ENCODE data around the gene SHC2.
"Not testable (repeated sequence)": the region's sequence is repeated elsewhere in the genome, so short reads cannot be mapped to it uniquely, and the experiment has no call there.

SHC2 gene

GRCh38 chr19:444677-445210 lies 16.1 kb downstream of the SHC2 start:
- no peak for DNase-seq

DNA sequence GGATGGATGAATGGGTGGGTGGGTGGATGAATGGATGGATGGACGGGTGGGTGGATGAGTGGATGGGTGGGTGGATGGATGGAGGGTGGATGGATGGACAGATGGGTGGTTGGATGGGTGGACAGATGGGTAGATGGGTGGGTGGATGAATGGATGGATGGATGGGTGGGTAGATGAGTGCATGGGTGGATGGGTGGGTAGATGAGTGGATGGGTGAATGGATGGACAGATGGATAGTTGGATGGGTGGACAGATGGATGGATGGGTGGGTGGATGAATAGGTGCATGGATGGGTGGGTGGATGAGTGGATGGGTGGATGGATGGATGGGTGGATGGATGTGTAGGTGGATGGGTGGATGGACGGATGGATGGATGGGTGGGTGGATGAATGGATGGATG lies 17.8 kb downstream of the SHC2 start:
- no peak for DNase-seq

DNA sequence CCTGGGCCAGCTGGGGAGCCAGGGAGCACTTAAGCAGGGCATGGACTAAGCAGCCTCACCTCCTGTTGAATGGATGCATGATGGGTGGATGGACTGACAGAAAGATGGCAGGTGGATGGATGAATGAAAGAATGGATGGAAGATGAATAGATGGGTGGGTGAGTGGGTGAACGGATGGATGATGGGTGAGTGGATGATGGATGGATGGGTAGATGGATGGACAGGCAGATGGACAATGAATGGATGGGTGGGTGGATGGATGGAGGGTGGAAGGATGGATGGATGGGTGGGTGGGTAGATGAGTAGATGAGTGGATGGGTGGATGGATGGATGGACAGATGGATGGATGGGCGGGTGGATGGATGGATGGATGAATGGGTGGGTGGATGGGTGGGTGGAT lies 18.7 kb downstream of the SHC2 start:
- DNase-seq: no peak

DNA sequence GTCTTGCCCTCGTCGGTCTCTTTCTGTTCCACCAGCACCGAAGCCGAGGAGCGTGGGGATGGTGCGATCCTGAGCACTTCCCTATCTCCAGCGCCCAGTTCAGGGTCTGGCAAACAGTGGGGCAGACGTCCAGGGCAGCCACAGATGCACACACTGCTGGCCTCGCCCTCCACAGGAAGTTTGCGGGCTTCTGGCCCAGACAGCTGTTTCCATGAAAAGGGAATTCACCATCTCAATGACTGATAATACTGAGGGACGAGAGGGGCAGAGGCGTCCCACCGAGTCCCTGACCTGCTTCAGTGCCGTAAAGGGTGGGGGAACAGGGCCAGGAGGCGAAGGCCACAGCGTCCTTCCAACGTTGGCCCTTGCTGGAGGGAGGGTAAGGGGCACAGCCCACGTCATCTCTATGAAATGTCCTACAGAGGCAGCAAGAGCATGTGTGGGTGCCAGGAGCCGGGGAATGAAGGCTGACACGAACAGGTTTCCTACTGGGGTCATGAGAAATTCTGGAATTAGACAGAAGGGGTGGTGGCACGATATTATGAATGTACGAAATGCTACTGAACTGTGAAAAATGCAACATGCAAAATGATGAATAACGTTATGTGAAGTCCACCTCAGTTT lies 19.5 kb downstream of the SHC2 start:
- DNase-seq: no peak

GRCh38 chr19:440391-441212 lies 20.2 kb downstream of the SHC2 start:
- DNase-seq: no peak

DNA sequence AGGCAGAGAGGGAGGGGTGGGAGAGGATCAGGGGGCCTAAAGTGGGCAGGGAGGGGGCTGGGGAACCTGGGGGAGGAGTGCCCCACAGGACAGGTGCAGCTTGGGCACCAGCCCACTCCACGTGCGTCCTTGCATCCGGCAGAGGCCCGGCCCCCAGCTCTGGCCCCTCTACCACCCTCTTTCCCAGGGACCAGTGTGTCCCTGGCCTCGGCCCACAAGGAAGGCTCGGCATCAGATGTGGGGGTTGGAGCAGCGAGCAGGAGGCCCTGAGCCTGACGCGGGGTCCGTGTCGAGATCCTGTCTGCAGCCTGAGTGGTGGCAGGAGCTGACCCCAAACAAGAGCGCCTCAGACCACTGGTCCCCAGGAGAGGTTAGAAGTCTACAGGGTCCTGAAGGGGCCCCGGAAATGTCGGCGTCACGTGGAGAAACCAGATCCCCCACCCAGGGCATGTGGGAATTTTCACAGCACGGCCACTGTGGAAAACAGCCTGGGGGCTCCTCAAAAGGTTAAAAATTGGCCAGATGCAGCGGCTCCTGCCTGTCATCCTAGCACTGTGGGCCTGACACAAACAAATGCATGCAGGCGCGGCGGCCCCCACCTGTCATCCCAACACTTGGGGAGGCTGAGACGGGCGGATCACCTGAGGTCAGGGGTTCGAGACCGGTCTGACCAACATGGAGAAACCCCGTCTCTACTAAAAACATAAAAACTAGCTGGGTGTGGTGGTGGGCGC lies 21.5 kb downstream of the SHC2 start:
- no peak for DNase-seq

GRCh38 chr19:438416-438958 lies 22.3 kb downstream of the SHC2 start:
- no peak for DNase-seq

GRCh38 chr19:437041-437440 lies 23.8 kb downstream of the SHC2 start:
- DNase-seq: no peak

DNA sequence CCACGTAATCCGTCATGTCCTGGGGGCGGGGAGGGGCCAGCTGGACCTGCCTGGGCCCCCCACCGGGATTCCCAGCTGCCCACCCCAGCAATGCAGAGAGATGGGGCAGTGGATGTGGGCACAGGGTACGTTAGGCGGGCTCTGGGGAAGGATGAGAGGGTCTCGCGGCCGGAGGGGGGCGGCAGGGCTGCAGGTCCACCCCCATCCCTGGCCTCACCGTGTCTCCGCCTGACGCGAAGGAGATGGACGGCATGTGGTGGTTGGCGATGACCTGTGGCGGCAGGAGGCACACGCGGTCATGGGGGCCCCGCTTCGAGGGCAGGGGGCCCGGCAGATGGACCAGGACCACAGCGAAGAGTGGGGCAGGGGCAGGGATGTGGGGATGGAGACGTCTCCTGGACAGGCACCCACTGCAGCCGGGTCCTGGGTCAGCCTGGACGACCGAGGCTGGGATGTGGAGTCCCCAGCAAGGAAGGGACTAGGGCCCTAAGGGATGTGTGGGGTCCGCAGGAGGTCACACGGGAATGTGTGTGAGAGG lies 24.4 kb downstream of the SHC2 start:
- no peak for DNase-seq

GRCh38 chr19:435707-436412 lies 25.0 kb downstream of the SHC2 start:
- DNase-seq: no peak

- no peak for DNase-seq
Measured at GRCh38 chr19:435056-435706, 25.7 kb downstream of the SHC2 start.

DNA sequence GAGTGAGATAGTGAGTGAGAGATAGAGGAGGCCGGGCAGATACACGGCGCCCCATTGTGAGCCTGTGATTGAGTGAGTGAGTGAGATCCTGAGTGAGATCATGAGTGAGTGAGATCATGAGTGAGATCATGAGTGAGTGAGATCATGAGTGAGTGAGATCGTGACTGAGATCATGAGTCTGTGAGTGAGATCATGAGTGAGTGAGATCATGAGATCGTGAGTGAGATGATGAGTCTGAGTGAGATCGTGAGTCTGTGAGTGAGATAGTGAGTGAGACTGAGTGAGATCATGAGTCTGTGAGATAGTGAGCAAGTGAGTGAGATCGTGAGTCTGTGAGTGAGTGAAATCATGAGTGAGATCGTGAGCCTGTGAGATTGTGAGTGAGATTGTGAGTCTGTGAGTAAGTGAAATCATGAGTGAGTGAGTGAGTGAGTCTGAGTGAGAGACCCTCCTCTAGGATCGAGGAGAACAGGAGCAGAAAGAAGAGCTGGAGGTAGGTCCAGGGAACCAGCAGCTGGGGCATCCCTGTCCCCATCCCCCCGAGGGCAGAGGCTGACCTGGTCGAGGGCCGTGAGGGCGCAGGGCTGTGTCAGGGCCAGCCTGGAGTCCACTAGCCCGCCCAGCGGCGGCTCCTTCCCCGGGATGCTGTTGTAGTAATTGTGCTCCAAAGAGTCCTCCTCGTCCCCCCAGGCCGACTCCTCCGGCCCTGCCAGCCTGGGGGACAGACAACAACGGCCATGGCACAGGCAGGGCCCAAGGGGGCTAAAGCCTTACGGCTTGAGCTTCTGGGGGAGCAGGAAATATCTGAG lies 26.5 kb downstream of the SHC2 start:
- no peak for DNase-seq

- DNase-seq: no peak
Measured at GRCh38 chr19:430701-431100, 30.1 kb downstream of the SHC2 start.

- no peak for DNase-seq
Measured at GRCh38 chr19:428149-428548, 32.7 kb downstream of the SHC2 start.

DNA sequence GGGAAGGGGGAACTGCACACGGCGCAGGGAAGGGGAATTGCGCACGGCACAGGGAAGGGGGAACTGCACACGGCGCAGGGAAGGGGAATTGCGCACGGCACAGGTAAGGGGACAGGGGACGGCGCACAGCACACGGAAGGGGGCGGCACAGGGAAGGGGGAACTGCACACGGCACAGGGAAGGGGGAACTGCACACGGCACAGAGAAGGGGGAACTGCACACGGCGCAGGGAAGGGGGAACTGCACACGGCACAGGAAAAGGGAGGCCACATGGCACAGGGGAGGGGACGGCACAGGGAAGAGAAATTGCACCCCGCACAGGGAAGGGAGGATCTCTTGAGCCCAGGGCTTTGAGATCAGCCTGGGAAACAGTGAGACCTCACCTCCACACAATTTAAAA lies 33.2 kb downstream of the SHC2 start:
- not testable (repeated sequence) for DNase-seq

GRCh38 chr19:426725-427445 lies 33.9 kb downstream of the SHC2 start:
- no peak for DNase-seq

DNA sequence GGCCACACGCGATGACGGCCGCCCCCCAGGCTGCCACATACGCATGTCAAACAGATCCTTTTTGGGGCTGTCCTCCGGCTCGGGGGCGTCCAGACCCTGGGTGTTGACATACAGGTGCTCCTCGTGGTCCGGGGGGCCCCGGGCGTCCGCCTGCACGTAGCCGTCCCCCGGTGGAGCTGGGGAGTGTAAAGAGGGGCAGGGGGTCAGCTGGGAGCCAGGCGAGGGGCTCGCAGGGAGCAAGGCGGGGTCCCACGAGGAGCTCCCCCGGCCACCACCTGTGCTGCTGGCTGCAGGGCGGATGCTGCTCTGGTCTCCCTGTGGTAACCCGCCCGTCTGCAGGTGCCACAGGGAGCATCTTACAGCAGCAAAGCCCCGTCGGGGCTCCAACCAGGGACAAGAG lies 35.8 kb downstream of the SHC2 start:
- DNase-seq: no peak

DNA sequence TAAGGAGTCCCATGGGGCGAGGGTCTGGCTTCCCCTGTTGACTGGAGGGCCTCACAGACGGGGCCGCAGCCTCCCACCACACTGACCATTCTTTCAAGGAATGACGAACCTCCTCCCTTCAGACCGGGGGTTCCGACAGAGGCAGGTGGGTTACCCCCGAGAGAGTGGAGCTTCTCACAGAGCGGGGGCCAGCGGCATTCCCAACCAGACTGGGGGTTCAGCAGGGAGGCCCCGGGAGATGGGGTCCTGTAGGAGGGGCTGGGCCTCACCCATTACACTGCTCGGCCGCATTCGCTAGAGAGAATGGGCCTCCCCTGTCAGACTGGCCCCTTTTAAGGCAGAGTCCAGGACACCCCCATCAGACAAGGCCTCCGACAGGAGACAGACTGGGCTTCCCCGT lies 36.3 kb downstream of the SHC2 start:
- no peak for DNase-seq

GRCh38 chr19:423691-424466 lies 37.0 kb downstream of the SHC2 start:
- no peak for DNase-seq

GRCh38 chr19:422917-423226 lies 38.0 kb downstream of the SHC2 start:
- not testable (repeated sequence) for DNase-seq
